ENCODE results near the gene STAB1. TPM values are rescaled to one million over a fixed set of nuclear protein-coding genes. Genes with fewer than 3 reads are reported as not detected.

Gene STAB1
- polyA plus RNA-seq, 2 of the 4 experiments (the other 2 are of a cell fraction) = not detected

DNA sequence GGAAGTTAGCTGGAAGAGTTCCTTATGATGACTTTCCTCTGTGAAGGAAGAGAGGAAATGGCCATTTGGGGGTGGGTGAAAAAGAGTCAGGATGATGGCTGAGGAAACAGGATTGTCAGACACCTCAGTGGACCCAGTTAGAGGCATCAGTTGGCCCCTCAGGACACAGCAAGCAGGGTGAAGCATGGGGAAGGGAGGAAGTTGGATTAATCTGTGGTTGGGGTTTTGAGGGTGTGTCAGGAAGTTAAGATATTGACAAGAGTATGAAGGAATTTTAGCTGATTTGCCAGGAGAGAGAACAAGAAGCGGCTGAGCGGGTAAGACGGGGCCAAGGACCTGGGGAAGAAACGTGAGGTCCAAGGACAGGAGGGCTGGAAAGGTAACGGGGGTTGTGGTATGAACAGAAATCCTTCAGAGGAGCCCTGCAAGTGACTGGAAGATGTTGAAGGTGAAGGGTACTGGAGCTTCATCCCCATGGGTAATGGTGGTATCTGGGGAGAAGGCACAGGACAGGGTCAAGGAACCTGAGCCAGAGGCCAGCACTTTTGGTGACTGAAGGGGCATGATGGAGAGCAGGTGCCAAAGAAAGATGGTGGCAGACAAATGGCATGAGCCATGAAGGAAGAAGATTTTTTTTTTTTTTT is 44.0 kb downstream of the STAB1 start:
- FAIRE-seq (no peak), ATAC-seq (no peak), DNase-seq (ENCODE audit: low read depth in 1 of 2, low spot score in 1 of 2) (no peak)
- Histone ChIP-seq H3K4me1 (peaks cover 14% of the 10 kb centered on the region), H3K4me2 (no peak overlapping the region; the same call in 2 of the 3 replicates), H3K27ac (no peak overlapping the region), H3K4me3 (no peak overlapping the region), H3K9me3 (no peaks in the 10 kb centered on the region)
- POLR2A ChIA-PET = interaction anchor here (1.0 kb wide), 1 partner anchor 132 kb away, joined by 3 read pairs; no protein-coding TSS in a partner anchor
- CTCF ChIA-PET = no interaction called here
- WGBS (ENCODE audit: missing lambda C conversion rate) = 94% methylated on average over 5 of the region's 5 CpGs
- TF ChIP-seq CHD2 (IDR thresholded peaks at IDR 0.05; ENCODE audit: low read length, partially characterized antibody) = no peak
- no peak for TF ChIP-seq FOSL2 (IDR thresholded peaks at IDR 0.05)
- TF ChIP-seq FOSL2 (CRISPR knock-in tag; IDR thresholded peaks at IDR 0.05) = no peak
- no peak for TF ChIP-seq TP53 (CRISPR knock-in tag; IDR thresholded peaks at IDR 0.05)
- no peak for TF ChIP-seq EHMT2 (IDR thresholded peaks at IDR 0.05; ENCODE audit: low read depth)
- TF ChIP-seq, protein P1, sequence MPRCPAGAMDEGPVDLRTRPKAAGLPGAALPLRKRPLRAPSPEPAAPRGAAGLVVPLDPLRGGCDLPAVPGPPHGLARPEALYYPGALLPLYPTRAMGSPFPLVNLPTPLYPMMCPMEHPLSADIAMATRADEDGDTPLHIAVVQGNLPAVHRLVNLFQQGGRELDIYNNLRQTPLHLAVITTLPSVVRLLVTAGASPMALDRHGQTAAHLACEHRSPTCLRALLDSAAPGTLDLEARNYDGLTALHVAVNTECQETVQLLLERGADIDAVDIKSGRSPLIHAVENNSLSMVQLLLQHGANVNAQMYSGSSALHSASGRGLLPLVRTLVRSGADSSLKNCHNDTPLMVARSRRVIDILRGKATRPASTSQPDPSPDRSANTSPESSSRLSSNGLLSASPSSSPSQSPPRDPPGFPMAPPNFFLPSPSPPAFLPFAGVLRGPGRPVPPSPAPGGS (IDR thresholded peaks at IDR 0.05) = no peak
- no peak for TF ChIP-seq ZNF302 (CRISPR knock-in tag; IDR thresholded peaks at IDR 0.05)
- TF ChIP-seq NFE2L2 (conservative IDR thresholded peaks at IDR 0.05; ENCODE audit: low read length) = no peak
- no peak for TF ChIP-seq TFCP2L1 (CRISPR knock-in tag; IDR thresholded peaks at IDR 0.05)
- TF ChIP-seq CBX8 (IDR thresholded peaks at IDR 0.05) = no peak

DNA sequence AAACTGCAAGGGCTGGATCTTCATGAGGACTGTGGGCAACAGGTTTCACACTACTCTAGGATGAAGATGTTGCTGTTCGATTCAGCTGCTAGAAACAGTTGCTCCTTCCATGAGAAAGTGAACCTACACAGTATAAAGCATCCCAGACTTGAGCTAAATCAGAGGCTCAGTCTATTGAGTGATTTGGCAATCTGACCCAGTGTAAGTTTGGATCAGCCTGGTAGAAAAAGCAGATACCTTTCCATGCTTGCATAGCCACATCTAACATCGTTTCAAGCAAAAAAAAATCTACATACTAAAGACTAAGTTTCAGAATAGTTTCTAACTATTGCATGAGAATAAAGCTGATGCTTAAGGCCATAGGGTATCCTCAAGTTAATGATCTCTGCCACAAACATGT is 45.9 kb downstream of the STAB1 start:
- no peak overlapping the region for H3K4me3 ChIP-seq
- FAIRE-seq (no peak), ATAC-seq (no peak), DNase-seq (ENCODE audit: low read depth in 1 of 2, low spot score in 1 of 2) (no peak)
- POLR2A ChIA-PET = no interaction called here
- CTCF ChIA-PET = interaction anchor here (1.0 kb wide), 1 partner anchor 141 kb away, joined by 3 read pairs; no protein-coding TSS in a partner anchor
- TF ChIP-seq CEBPB (IDR thresholded peaks at IDR 0.05) (peak; percentile 85 to 88; a peak in 3 of 4 replicates), HOXB5 (CRISPR knock-in tag; IDR thresholded peaks at IDR 0.05) (no peak)
- TF ChIP-seq, protein P1 (IDR thresholded peaks at IDR 0.05) = no peak
- no peak overlapping the region for H3K27ac ChIP-seq
- no peak overlapping the region for H3K4me2 ChIP-seq
- WGBS (ENCODE audit: missing lambda C conversion rate) = 70% methylated on average over 2 of the region's 2 CpGs
- H3K9me3 ChIP-seq = no peaks in the 10 kb centered on the region
- H3K4me1 ChIP-seq = peaks cover 9% of the 10 kb centered on the region; the same call in 2 of the 3 replicates

DNA sequence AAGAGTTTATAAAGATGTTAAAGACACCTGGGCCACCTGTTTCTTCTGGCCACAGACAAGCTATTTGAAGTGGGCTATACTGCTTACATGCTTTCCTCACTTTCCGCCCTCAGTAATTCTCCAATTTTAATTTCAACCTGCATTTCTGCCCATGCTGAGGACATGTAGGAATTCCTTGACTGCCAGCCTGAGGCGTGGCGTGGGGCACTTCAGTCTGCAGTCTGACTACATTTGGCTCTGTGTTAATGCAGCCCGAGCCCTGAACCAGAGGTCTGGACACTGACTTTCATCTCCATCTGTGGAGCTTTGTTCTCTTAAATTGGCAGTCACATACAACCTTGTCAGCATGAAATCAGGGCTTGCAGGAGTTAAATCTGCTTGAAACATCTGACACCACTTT is 49.8 kb downstream of the STAB1 start:
- Histone ChIP-seq H3K27ac (no peak overlapping the region), H3K4me2 (no peak overlapping the region), H3K4me3 (no peak overlapping the region), H3K4me1 (no peaks in the 10 kb centered on the region), H3K9me3 (no peaks in the 10 kb centered on the region)
- FAIRE-seq (no peak), ATAC-seq (no peak), DNase-seq (ENCODE audit: low read depth in 1 of 2, low spot score in 1 of 2) (no peak)
- WGBS (ENCODE audit: missing lambda C conversion rate) = 93% methylated on average over 4 of the region's 4 CpGs
- ChIA-PET POLR2A (no interaction called here), CTCF (no interaction called here)
- TF ChIP-seq FOXS1 (CRISPR knock-in tag; IDR thresholded peaks at IDR 0.05) (no peak), ZC3H11A (IDR thresholded peaks at IDR 0.05) (no peak), RAD21 (conservative IDR thresholded peaks at IDR 0.05 in 1 of 2, IDR thresholded peaks at IDR 0.05 in 1 of 2) (no peak)
- TF ChIP-seq, protein P2, sequence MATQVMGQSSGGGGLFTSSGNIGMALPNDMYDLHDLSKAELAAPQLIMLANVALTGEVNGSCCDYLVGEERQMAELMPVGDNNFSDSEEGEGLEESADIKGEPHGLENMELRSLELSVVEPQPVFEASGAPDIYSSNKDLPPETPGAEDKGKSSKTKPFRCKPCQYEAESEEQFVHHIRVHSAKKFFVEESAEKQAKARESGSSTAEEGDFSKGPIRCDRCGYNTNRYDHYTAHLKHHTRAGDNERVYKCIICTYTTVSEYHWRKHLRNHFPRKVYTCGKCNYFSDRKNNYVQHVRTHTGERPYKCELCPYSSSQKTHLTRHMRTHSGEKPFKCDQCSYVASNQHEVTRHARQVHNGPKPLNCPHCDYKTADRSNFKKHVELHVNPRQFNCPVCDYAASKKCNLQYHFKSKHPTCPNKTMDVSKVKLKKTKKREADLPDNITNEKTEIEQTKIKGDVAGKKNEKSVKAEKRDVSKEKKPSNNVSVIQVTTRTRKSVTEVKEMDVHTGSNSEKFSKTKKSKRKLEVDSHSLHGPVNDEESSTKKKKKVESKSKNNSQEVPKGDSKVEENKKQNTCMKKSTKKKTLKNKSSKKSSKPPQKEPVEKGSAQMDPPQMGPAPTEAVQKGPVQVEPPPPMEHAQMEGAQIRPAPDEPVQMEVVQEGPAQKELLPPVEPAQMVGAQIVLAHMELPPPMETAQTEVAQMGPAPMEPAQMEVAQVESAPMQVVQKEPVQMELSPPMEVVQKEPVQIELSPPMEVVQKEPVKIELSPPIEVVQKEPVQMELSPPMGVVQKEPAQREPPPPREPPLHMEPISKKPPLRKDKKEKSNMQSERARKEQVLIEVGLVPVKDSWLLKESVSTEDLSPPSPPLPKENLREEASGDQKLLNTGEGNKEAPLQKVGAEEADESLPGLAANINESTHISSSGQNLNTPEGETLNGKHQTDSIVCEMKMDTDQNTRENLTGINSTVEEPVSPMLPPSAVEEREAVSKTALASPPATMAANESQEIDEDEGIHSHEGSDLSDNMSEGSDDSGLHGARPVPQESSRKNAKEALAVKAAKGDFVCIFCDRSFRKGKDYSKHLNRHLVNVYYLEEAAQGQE (IDR thresholded peaks at IDR 0.05) = no peak
- TF ChIP-seq, protein P1 (IDR thresholded peaks at IDR 0.05) = no peak
